DOHH2 (cell line): ENCODE data around the gene B3GALT6.

ENCODE experiments used
- EZH2phosphoT487 ChIP-seq: fragments of 200-600 bp; sonication (generic); IDR thresholded peaks from 2 replicates; pipeline ENCODE4 v1.6.1; 2017; ENCODE audit warnings: borderline replicate concordance, mild to moderate bottlenecking, antibody characterized with exemption, low read length, moderate library complexity, mixed read lengths
- TF ChIP-seq, protein P1 (sequence below): fragments of 200-600 bp; sonication (generic); IDR thresholded peaks from one replicate; pipeline ENCODE4 v1.5.1; 2014; ENCODE audit warnings: antibody characterized with exemption, mild to moderate bottlenecking, low read depth, low read length; ENCODE audit not compliant: poor library complexity, severe bottlenecking

DNA sequence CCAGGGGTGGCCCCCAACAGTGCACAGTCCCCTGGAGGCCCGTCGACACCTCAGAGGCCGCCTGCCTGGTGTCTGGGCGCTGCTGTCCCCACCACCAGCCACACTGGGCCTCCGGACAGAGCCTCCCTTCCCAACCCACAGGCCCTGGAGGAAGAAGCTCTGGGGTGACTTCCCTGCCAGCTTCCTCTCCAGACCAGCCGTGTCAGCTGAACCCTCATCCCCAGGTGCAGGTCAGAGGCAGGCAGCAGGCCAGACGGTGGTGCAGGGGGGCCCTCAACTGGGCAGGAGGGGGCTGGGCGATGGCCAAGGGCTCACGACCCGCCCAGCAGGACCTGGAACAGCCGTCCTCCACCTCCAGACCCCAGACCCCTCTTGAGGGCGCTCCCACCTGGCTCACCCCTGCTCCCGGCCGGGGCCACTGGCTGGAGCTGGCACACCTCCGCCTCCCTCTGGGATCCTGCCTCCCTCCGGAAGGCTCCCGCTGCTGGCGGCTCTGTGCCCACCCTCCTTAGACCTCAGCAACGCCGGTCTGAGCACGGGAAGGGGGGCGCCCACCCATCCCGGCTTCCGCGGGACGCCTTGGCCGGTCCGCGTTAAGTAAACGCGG lies 26.2 kb upstream of the B3GALT6 start:
- TF ChIP-seq, protein P1, sequence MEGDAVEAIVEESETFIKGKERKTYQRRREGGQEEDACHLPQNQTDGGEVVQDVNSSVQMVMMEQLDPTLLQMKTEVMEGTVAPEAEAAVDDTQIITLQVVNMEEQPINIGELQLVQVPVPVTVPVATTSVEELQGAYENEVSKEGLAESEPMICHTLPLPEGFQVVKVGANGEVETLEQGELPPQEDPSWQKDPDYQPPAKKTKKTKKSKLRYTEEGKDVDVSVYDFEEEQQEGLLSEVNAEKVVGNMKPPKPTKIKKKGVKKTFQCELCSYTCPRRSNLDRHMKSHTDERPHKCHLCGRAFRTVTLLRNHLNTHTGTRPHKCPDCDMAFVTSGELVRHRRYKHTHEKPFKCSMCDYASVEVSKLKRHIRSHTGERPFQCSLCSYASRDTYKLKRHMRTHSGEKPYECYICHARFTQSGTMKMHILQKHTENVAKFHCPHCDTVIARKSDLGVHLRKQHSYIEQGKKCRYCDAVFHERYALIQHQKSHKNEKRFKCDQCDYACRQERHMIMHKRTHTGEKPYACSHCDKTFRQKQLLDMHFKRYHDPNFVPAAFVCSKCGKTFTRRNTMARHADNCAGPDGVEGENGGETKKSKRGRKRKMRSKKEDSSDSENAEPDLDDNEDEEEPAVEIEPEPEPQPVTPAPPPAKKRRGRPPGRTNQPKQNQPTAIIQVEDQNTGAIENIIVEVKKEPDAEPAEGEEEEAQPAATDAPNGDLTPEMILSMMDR, result no peak
- 0 out of 2 replicates have a peak, but pooled peaks have one; percentile 37 for TF ChIP-seq EZH2phosphoT487
